Pancreas (tissue), 10 donors: ENCODE results near the gene CGB5. TPM values are rescaled to one million over a fixed set of nuclear protein-coding genes. Genes with fewer than 3 reads are reported as not detected.

Source experiments
- ATAC-seq, 4 donors: fragments of 200-7000 bp; cut with Tn5 transposase; one replicate each; pipeline versions ENCODE4 v1.8.0 to v1.9.1; 2020; ENCODE audit warnings: mild to moderate bottlenecking in 4 of 4, moderate library complexity in 4 of 4
- DNase-seq, 6 donors: peaks; one replicate each; pipeline ENCODE4 v3.0.0-alpha.2; 2020
- FAIRE-seq: peaks from 2 replicates; lab custom pipeline; 2012; peaks lifted over from hg19 to GRCh38; lab: Jason Lieb, UNC
- H3K27ac ChIP-seq, 4 donors: fragments of 200-600 bp; sonication (generic); 1 replicate in 3 of 4; 2 replicates in 1 of 4; pipeline versions ENCODE4 v1.5.0 to v1.8.0; 2020
- H3K27me3 ChIP-seq, 4 donors: fragments of 200-600 bp; one replicate each; pipeline ENCODE4 v1.8.0; 2021
- H3K36me3 ChIP-seq, 3 donors: fragments of 200-600 bp; sonication (generic) in 1 of 3; one replicate each; pipeline versions ENCODE4 v1.5.0 to v1.8.0; 2020 to 2021
- H3K4me1 ChIP-seq, 3 donors: fragments of 200-600 bp; one replicate each; pipeline ENCODE4 v1.8.0; 2021
- H3K4me3 ChIP-seq, 4 donors: fragments of 200-600 bp; sonication (generic) in 2 of 4; one replicate each; pipeline versions ENCODE4 v1.5.0 to v1.8.0; 2020 to 2021
- H3K9me3 ChIP-seq, 4 donors: fragments of 200-600 bp; one replicate each; pipeline ENCODE4 v1.8.0; 2021
- WGBS, 2 donors: extraction: QIAGEN DNeasy Blood & Tissue Kit; methylation state at CpG; one replicate each; pipeline ENCODE4 v1.1.7; 2013; 5-methylcytosine and 5-hydroxymethylcytosine counted together
- intact Hi-C, 3 donors: fragments of 100-400 bp; cut with DNase I; formaldehyde crosslinking; loops; one replicate each; pipeline versions ENCODE4 v1.11.1 to v1.14.2; 2022
- polyA plus RNA-seq, 2 donors: library from polyadenylated mRNA; stranded (reverse); fragments of 200-250 nt; gene quantifications; one replicate each; pipeline ENCODE4 v1.2.3, GENCODE V29; 2013
- total RNA-seq, 6 donors: library from RNA; stranded (reverse); fragmentation: NEBNext Ultra II Directional in 4 of 6; extraction: Animal tissue kit (Norgen Biotek cat#: 25700) in 4 of 6; gene quantifications; one replicate each; pipeline versions ENCODE4 v1.2.1 to v1.2.4, GENCODE V29; 2021 to 2023
- TF ChIP-seq, protein P1 (sequence below), 4 donors: fragments of 200-600 bp; sonication (generic) in 3 of 4; IDR thresholded peaks; one replicate each; pipeline versions ENCODE4 v1.5.0 to v1.8.0; 2021; ENCODE audit warnings: antibody characterized with exemption in 4 of 4
- donor health status: healthy with polysubstance abuse.
- donor health status: DM: no; HTN: no; CAD: no; lungs with moderate emphysema.
- donor health status: DM: no; HTN: no; CAD: no.
- donor health status: control.
- donor health status: control.
- donor health status: Bipolar disorder and iron deficiency.
- donor health status: DM: yes; HTN: yes; CAD: no.
- donor health status: DM: no; HTN: no; CAD: no.
- donor health status: DM: no; HTN: no; CAD: no.
- donor health status: DM: yes; HTN: yes; CAD: no.

Gene CGB5
- total and polyA plus RNA-seq, 8 donors = not detected

DNA sequence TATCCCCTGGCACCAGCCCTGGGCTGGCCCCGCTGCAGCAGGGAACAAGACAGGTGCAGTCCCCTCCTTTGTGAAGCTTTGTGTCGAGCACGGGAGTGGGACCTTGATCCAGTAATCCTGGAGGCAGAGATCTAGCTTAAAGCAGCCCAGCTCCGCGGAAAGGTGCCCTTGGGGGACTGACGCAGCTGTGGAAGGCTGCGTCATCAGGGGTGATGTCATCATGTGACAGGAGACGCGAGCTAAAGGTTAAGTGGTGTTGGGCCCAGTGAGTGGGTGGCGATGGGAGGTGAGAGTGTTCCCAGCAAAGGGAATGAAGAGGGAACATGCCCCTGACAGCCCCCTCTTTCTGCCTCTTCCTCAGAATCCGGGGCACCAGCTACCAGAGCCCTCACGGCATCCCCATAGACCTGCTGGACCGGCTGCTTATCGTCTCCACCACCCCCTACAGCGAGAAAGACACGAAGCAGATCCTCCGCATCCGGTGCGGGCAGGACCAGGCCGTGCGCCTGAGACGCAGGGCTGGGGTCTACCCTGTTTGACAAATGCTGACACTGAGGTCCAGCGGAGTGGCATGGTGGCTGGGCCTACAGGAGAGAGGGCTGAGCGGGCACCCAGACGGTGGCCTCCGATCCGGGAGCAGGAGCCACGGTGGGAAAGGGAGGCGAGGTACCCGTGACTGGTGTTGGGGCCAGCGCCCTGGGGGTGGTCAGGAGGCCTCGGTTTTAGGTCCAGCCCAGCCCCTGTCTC lies 29.4 kb upstream of the CGB5 start:
- no peak for DNase-seq
- Histone ChIP-seq H3K36me3 (peaks cover 0 to 12% (median 0%) of the 10 kb centered on the region in 3 donors), H3K4me1 (peaks cover 0 to 9% (median 3%) of the 10 kb centered on the region in 3 donors), H3K4me3 (no peak overlapping the region), H3K27me3 (no peaks in the 10 kb centered on the region), H3K9me3 (no peaks in the 10 kb centered on the region), H3K27ac (no peak overlapping the region)
- TF ChIP-seq, protein P1, sequence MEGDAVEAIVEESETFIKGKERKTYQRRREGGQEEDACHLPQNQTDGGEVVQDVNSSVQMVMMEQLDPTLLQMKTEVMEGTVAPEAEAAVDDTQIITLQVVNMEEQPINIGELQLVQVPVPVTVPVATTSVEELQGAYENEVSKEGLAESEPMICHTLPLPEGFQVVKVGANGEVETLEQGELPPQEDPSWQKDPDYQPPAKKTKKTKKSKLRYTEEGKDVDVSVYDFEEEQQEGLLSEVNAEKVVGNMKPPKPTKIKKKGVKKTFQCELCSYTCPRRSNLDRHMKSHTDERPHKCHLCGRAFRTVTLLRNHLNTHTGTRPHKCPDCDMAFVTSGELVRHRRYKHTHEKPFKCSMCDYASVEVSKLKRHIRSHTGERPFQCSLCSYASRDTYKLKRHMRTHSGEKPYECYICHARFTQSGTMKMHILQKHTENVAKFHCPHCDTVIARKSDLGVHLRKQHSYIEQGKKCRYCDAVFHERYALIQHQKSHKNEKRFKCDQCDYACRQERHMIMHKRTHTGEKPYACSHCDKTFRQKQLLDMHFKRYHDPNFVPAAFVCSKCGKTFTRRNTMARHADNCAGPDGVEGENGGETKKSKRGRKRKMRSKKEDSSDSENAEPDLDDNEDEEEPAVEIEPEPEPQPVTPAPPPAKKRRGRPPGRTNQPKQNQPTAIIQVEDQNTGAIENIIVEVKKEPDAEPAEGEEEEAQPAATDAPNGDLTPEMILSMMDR (IDR thresholded peaks at IDR 0.05) = no peak
- intact Hi-C loops = no loop called here
- ATAC-seq = no peak
- FAIRE-seq = no peak
- WGBS, 2 donors = 92% methylated on average over 32 of the region's 32 CpGs

DNA sequence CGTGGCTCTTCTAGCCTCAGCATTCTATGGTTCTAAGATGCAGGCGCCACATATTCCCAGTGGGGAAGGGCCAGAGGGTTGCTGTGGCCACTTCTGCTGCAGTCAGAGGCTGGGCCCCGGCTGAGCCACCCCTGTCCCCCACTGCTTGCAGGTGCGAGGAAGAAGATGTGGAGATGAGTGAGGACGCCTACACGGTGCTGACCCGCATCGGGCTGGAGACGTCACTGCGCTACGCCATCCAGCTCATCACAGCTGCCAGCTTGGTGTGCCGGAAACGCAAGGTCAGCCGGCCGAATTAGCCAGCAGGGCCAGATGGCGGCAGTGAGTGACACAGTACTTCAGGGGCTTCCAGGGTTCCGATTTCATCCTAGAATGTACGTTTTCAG lies 28.8 kb upstream of the CGB5 start:
- intact Hi-C loops = no loop called here
- no peak overlapping the region for H3K27ac ChIP-seq
- DNase-seq (no peak), ATAC-seq (no peak), FAIRE-seq (no peak)
- H3K4me1 ChIP-seq = peaks cover 0 to 9% (median 3%) of the 10 kb centered on the region in 3 donors
- peaks cover 0 to 6% (median 0%) of the 10 kb centered on the region in 3 donors for H3K36me3 ChIP-seq
- WGBS, 2 donors = 92 to 94% methylated on average over 18 of the region's 18 CpGs
- H3K9me3 ChIP-seq = no peaks in the 10 kb centered on the region
- TF ChIP-seq, protein P1 (IDR thresholded peaks at IDR 0.05) = no peak
- H3K27me3 ChIP-seq = no peaks in the 10 kb centered on the region
- H3K4me3 ChIP-seq = no peak overlapping the region

DNA sequence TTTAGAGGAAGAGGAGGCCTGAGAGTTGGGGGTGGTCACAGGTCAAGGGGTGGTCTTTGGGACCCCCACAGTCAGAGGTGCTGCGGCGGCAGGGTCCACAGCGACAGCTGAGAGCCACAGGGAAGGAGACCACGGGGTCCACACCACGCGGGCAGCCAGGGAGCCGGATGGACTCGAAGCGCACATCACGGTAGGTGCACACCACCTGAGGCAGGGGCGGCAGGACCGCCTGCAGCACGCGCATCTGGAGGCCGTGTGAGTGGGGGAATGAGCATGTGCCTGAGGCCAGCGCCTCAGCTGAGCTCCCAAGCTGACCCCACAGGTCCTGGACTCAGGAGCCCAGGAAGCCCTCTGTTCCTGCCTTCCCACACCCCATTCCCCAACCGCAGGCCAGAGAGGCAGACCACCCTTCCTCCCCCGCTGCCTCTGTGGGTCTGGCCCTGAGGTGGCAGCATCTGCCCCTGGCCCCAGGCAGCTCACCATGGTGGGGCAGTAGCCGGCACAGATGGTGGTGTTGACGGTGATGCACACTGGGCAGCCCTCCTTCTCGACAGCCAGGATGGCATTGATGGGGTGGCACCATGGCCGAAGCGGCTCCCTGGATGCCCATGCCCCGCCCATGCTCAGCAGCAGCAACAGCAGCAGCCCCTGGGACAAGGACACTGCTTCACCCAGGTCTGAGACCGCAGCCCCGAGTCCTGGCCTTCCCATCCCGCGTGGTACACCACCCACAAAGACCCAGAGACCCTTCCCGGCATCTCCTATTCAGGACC lies 27.4 kb upstream of the CGB5 start:
- Histone ChIP-seq H3K4me1 (peaks cover 0 to 9% (median 3%) of the 10 kb centered on the region in 3 donors), H3K27ac (no peak overlapping the region), H3K36me3 (no peaks in the 10 kb centered on the region), H3K9me3 (no peaks in the 10 kb centered on the region), H3K27me3 (no peaks in the 10 kb centered on the region), H3K4me3 (no peak overlapping the region)
- 92 to 93% methylated on average over 21 to 26 of the region's 29 CpGs for WGBS, 2 donors
- TF ChIP-seq, protein P1 (IDR thresholded peaks at IDR 0.05) = no peak
- DNase-seq (peak in 1 of 6 donors; percentile 74), ATAC-seq (no peak), FAIRE-seq (no peak)
- intact Hi-C loops = no loop called here

DNA sequence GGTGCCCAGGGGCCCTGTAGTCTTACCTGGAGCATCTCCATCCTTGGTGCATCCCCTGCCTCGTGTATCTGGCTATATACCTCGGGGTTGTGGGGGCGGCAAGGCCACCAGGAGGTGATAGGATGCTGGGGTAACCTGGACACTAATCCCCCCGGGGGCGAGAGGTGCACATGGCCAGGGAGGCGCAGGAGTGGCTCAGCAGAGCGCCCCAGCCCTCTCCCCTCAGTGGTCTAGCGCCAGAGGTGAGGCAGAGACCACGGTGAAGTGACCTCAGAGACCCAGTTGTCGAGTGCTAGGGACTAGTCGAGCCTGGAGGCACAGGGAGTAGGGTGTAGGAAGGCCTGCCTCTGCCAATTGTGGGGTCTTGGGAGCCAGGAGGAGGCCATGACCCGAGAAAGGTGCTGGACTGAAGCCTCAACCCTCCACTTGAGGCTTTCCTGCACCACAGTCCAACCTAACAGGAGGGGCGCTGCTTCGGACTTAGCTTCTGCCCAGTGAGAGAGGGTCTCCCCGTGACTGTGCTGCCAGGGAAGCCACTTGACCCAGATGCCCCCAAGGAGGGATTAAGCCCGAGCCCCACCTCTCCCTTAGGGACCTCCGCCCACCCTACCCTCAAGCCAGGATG lies 26.5 kb upstream of the CGB5 start, which contains the start of gene LHB:
TSS of gene LHB (minus strand) at position 51 of the 625 bp plus-strand sequence. CDS start at position 41, 10 bp downstream.
- no peak for ATAC-seq
- WGBS, 2 donors = 69 to 71% methylated on average over 17 of the region's 17 CpGs
- no peak within 1 kb of the TSS for H3K27ac ChIP-seq

More for the DNA sequence above, 26.5 kb upstream of the CGB5 start, which contains the start of gene LHB:
- TF ChIP-seq, protein P1 (IDR thresholded peaks at IDR 0.05) = no peak
- Histone ChIP-seq H3K27me3 (no peaks in the 10 kb centered on the region), H3K36me3 (no peaks in the 10 kb centered on the region), H3K9me3 (no peaks in the 10 kb centered on the region), H3K4me1 (peaks cover 0 to 9% (median 3%) of the 10 kb centered on the region in 3 donors), H3K4me3 (peak within 1 kb of the TSS; percentile 8 to 56 (median 30))
- DNase-seq (no peak), FAIRE-seq (no peak)
- intact Hi-C loops = no loop called here
